Measurements from ENCODE around the gene VTI1A. TPM values are rescaled to one million over a fixed set of nuclear protein-coding genes. Genes with fewer than 3 reads are reported as not detected.

The VTI1A gene
- total and polyA plus RNA-seq, 2 of the 8 experiments (the other 6 are each of a cell fraction or from before 2014, with no cell fraction given): 6.0 to 20.0 TPM

GRCh38 chr10:112613620-112614019 lies 166.6 kb downstream of the VTI1A start:
- Histone ChIP-seq H3K56ac (replicated peaks; ENCODE audit: insufficient read length, low read depth, low read length) (no peak overlapping the region), H2BK120ac (replicated peaks; ENCODE audit: low read depth, low read length) (no peak overlapping the region), H4K8ac (ENCODE audit: extremely low read depth, insufficient read depth, low read length) (no peak overlapping the region), H3K9ac (replicated peaks in 1 of 4; ENCODE audit: extremely low read depth in 1 of 4, low read depth in 3 of 4, low read length in 3 of 4) (no peak overlapping the region), H3K4ac (replicated peaks; ENCODE audit: insufficient read length, low read depth, low read length) (no peak overlapping the region), H3K18ac (ENCODE audit: extremely low read depth, low read length) (no peak overlapping the region), H3K4me1 (replicated peaks in 1 of 4; ENCODE audit: control insufficient read depth in 3 of 4, insufficient read depth in 4 of 4, low read length in 3 of 4) (no peaks in the 10 kb centered on the region), H3K79me2 (ENCODE audit: control insufficient read depth in 1 of 2, insufficient read depth in 2 of 2, low read length in 2 of 2) (no peaks in the 10 kb centered on the region), H2BK5ac (ENCODE audit: low read depth, low read length) (no peak overlapping the region), H4K91ac (replicated peaks; ENCODE audit: insufficient read length, low read length) (no peak overlapping the region), H3K23me2 (ENCODE audit: low read depth, low read length) (no peaks in the 10 kb centered on the region), H3K14ac (ENCODE audit: insufficient read length) (no peak overlapping the region), H3K4me3 (ENCODE audit: extremely low read depth in 1 of 4, insufficient read depth in 2 of 4, low read depth in 3 of 4, low read length in 4 of 4) (no peak overlapping the region), H2BK20ac (ENCODE audit: low read length) (no peak overlapping the region), H3K27ac (ENCODE audit: low read depth, low read length) (no peak overlapping the region), H3K4me2 (ENCODE audit: insufficient read depth in 1 of 2, low read depth in 2 of 2, low read length in 2 of 2) (no peak overlapping the region), H2AK5ac (ENCODE audit: low read depth, low read length) (no peak overlapping the region), H2BK15ac (ENCODE audit: low read length) (no peak overlapping the region), H4K5ac (ENCODE audit: insufficient read length, low read depth, low read length) (no peak overlapping the region), H3K9me3 (ENCODE audit: insufficient read depth in 2 of 2, low read depth in 1 of 2, low read length in 1 of 2) (peaks cover 0 to 13% of the 10 kb centered on the region in 2 experiments; a peak in 2 of 4 replicates), H3K23ac (ENCODE audit: insufficient read length) (no peak overlapping the region), H4K20me1 (replicated peaks in 1 of 2; ENCODE audit: control insufficient read depth in 1 of 2, insufficient read depth in 2 of 2, low read length in 2 of 2) (no peaks in the 10 kb centered on the region), H3K79me1 (ENCODE audit: low read depth, low read length) (no peaks in the 10 kb centered on the region), H2BK12ac (ENCODE audit: low read depth, low read length) (no peak overlapping the region), H3K27me3 (replicated peaks in 1 of 4; ENCODE audit: control insufficient read depth in 3 of 4, extremely low read depth in 1 of 4, insufficient read depth in 3 of 4, low read length in 3 of 4) (no peaks in the 10 kb centered on the region), H3K36me3 (ENCODE audit: control insufficient read depth in 2 of 4, insufficient read depth in 4 of 4, low read length in 3 of 4) (no peaks in the 10 kb centered on the region), H2AFZ (ENCODE audit: low read length) (no peak overlapping the region)
- FAIRE-seq (no peak), DNase-seq (ENCODE audit: low read depth in 1 of 2, low spot score in 2 of 2) (no peak)
- 94% methylated on average over 7 of the region's 7 CpGs; no CpG with 5 or more reads in 1 of the 2 experiments for WGBS, 2 experiments (ENCODE audit: extremely low coverage in 1 of 2, insufficient coverage in 1 of 2, insufficient read length in 1 of 2, insufficient replicate concordance in 2 of 2, low coverage in 1 of 2, low lambda C conversion rate in 2 of 2, missing lambda C conversion rate in 1 of 2)
- ChIA-PET POLR2A (ENCODE audit: partially characterized antibody) (no interaction called here), CTCF (ENCODE audit: partially characterized antibody) (no interaction called here)
- TF ChIP-seq GABPA (IDR thresholded peaks at IDR 0.05; ENCODE audit: borderline replicate concordance, insufficient read depth, low read length) (no peak), KDM5A (IDR thresholded peaks at IDR 0.05; ENCODE audit: low read length) (no peak), SIX5 (IDR thresholded peaks at IDR 0.05; ENCODE audit: low read depth, low read length) (no peak), YY1 (IDR thresholded peaks at IDR 0.05; ENCODE audit: low read depth, low read length) (no peak), BACH1 (IDR thresholded peaks at IDR 0.05; ENCODE audit: low read length) (no peak), POLR2AphosphoS5 (IDR thresholded peaks at IDR 0.05; ENCODE audit: low read depth, low read length) (no peak), SIRT6 (IDR thresholded peaks at IDR 0.05; ENCODE audit: low read length) (no peak), TBP (IDR thresholded peaks at IDR 0.05; ENCODE audit: low read depth, low read length) (no peak), CBX5 (IDR thresholded peaks at IDR 0.05; ENCODE audit: low read depth, low read length) (no peak), NRF1 (IDR thresholded peaks at IDR 0.05; ENCODE audit: low read depth, low read length) (no peak), SIN3A (conservative IDR thresholded peaks at IDR 0.05 in 1 of 2, IDR thresholded peaks at IDR 0.05 in 1 of 2; ENCODE audit: low read depth in 1 of 2, low read length in 2 of 2) (no peak), CEBPB (IDR thresholded peaks at IDR 0.05; ENCODE audit: low read depth, low read length) (no peak)
